DND-41 (cell line): ENCODE results near the gene FHIT.

ENCODE experiments used
- ATAC-seq: fragments of 200-7000 bp; cut with Tn5 transposase; 3 replicates; pipeline ENCODE4 v1.9.1; 2021; ENCODE audit warnings: low read depth; ENCODE audit not compliant: insufficient read depth
- DNase-seq: peaks from one replicate; pipeline ENCODE4 v3.0.0-alpha.2; 2020
- H2AFZ ChIP-seq: 2 replicates; pipeline ENCODE4 v1.6.0; 2012; ENCODE audit warnings: low read depth, low read length
- H3K27ac ChIP-seq: 2 replicates; pipeline ENCODE4 v1.5.1; 2012; ENCODE audit warnings: low read length, inconsistent platforms
- H3K27me3 ChIP-seq: fragments of 200-600 bp; sonication (generic); 2 replicates; pipeline ENCODE4 v1.6.0; 2012; ENCODE audit warnings: low read length, mild to moderate bottlenecking, inconsistent platforms; ENCODE audit not compliant: insufficient read depth, poor library complexity
- H3K36me3 ChIP-seq: 2 replicates; pipeline ENCODE4 v1.5.1; 2012; ENCODE audit warnings: low read length, inconsistent platforms; ENCODE audit not compliant: insufficient read depth
- H3K4me1 ChIP-seq: 2 replicates; pipeline ENCODE4 v1.5.1; 2012; ENCODE audit warnings: mild to moderate bottlenecking, low read length; ENCODE audit not compliant: insufficient read depth
- H3K4me2 ChIP-seq: 2 replicates; pipeline ENCODE4 v1.6.0; 2012; ENCODE audit warnings: mild to moderate bottlenecking, moderate library complexity, low read length, inconsistent platforms; ENCODE audit not compliant: insufficient read depth
- H3K4me3 ChIP-seq, 2 experiments: fragments of 200-600 bp in 1 of 2; shearing (Covaris generic) in 1 of 2; 2 replicates each; pipeline ENCODE4 v1.5.1; 2012 to 2016; ENCODE audit warnings: inconsistent platforms in 2 of 2, low read length in 2 of 2, mild to moderate bottlenecking in 2 of 2, low read depth in 1 of 2, moderate library complexity in 1 of 2
- H3K79me2 ChIP-seq: 2 replicates; pipeline ENCODE4 v1.6.0; 2012; ENCODE audit warnings: low read length, inconsistent platforms; ENCODE audit not compliant: insufficient read depth
- H3K9ac ChIP-seq: 2 replicates; pipeline ENCODE4 v1.6.0; 2012; ENCODE audit warnings: low read depth, mild to moderate bottlenecking, inconsistent platforms, low read length, moderate library complexity
- H3K9me3 ChIP-seq: 2 replicates; pipeline ENCODE4 v1.5.1; 2012; ENCODE audit warnings: low read length, moderate library complexity, mild to moderate bottlenecking, inconsistent platforms; ENCODE audit not compliant: insufficient read depth, severe bottlenecking
- H4K20me1 ChIP-seq: 2 replicates; pipeline ENCODE4 v1.6.0; 2012; ENCODE audit warnings: low read length; ENCODE audit not compliant: insufficient read depth
- CTCF ChIP-seq: IDR thresholded peaks from 2 replicates; pipeline ENCODE4 v1.5.1; 2012; ENCODE audit warnings: borderline replicate concordance, low read length, moderate library complexity, mild to moderate bottlenecking; ENCODE audit not compliant: poor library complexity, severe bottlenecking; ENCODE audit errors: extremely low read depth
- EZH2 ChIP-seq: IDR thresholded peaks from 3 replicates; pipeline ENCODE4 v1.6.1; 2012; ENCODE audit warnings: borderline replicate concordance, low read depth, mild to moderate bottlenecking, moderate library complexity, low read length, inconsistent platforms; ENCODE audit not compliant: severe bottlenecking

FHIT gene

DNA sequence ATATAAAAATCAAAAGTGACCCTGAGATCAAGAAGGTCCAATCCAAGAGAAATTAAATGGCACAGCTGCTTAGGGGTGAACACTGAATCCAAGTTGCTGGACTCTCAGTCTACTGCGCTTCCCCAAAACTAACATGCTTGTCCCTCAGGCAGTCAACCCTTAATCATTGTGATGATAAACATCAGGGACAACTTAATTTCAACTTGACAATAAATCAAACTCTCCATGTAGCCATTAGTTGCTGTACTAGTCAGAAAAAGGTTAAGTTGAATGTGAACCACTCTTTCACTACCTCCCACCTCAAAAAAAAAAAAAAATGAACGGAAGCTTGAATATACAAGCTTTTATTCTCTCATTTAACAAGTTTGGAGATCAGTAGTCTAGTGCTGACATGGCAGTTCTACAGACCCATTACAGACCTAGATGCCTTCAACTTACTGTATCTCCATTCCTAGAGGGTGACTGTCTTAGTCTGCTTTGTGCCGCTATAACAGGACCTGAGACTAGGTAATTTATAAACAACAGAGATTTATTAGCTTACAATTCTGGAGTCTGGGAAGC lies 185.7 kb downstream of the FHIT start:
- Histone ChIP-seq H3K4me1 (no peaks in the 10 kb centered on the region), H3K4me3 (no peak overlapping the region), H2AFZ (no peak overlapping the region), H3K4me2 (no peak overlapping the region), H3K27ac (no peak overlapping the region), H3K79me2 (no peaks in the 10 kb centered on the region), H3K27me3 (no peaks in the 10 kb centered on the region), H3K36me3 (no peaks in the 10 kb centered on the region), H3K9ac (no peak overlapping the region), H4K20me1 (no peaks in the 10 kb centered on the region), H3K9me3 (no peaks in the 10 kb centered on the region)
- DNase-seq (no peak), ATAC-seq (no peak)
- TF ChIP-seq CTCF (no peak), EZH2 (no peak)

DNA sequence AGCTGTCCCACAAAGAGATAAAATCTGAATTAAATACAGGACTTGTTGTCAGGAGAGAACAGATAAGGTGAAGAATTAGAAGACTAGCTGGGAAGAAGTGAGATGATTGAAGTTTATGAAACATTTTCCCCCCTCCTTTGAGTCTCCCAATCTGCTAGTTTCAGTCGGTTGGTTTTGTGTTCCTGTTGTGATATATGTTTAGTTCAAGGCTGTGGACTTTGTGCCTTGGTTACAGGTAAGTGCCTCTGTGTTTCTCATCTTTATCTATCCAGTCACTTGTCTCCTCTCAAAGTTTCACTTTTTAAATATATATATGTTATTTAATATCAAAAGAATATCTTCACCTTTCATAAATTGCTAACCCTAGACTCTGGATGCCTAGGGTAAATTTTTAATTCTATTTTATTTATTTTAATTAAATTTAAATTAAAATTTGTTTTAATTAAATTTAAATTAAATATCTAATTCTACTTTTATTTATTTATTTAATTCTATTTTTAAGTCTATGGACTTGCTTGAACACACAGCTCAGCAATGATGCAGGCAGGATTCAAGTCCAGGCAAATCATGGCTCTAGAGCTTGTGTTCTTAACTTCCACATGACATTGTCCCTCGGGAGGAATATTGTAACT lies 190.0 kb downstream of the FHIT start:
- Histone ChIP-seq H3K79me2 (no peaks in the 10 kb centered on the region), H3K4me1 (no peaks in the 10 kb centered on the region), H3K4me3 (no peak overlapping the region), H3K9ac (no peak overlapping the region), H3K27ac (no peak overlapping the region), H2AFZ (no peak overlapping the region), H3K4me2 (no peak overlapping the region), H3K36me3 (no peaks in the 10 kb centered on the region), H4K20me1 (no peaks in the 10 kb centered on the region), H3K27me3 (no peaks in the 10 kb centered on the region), H3K9me3 (no peaks in the 10 kb centered on the region)
- DNase-seq, result no peak
- TF ChIP-seq CTCF (no peak), EZH2 (no peak)
- no peak for ATAC-seq

- H2AFZ ChIP-seq, result no peak overlapping the region
- no peaks in the 10 kb centered on the region for H3K79me2 ChIP-seq
- H3K27me3 ChIP-seq, result no peaks in the 10 kb centered on the region
- no peaks in the 10 kb centered on the region for H4K20me1 ChIP-seq
- no peak overlapping the region for H3K9ac ChIP-seq
- ATAC-seq (no peak), DNase-seq (no peak)
- no peak overlapping the region for H3K4me3 ChIP-seq
- H3K36me3 ChIP-seq, result no peaks in the 10 kb centered on the region
- H3K4me2 ChIP-seq, result no peak overlapping the region
- no peaks in the 10 kb centered on the region for H3K9me3 ChIP-seq
- TF ChIP-seq CTCF (no peak), EZH2 (no peak)
- no peaks in the 10 kb centered on the region for H3K4me1 ChIP-seq
- H3K27ac ChIP-seq, result no peak overlapping the region
These were observed 190.8 kb downstream of the FHIT start for GRCh38 chr3:61060411-61060861.

GRCh38 chr3:61058836-61059235 lies 192.4 kb downstream of the FHIT start:
- DNase-seq (no peak), ATAC-seq (no peak)
- no peak for TF ChIP-seq CTCF
- no peak for TF ChIP-seq EZH2
- H2AFZ ChIP-seq, result no peak overlapping the region
- H3K36me3 ChIP-seq, result no peaks in the 10 kb centered on the region
- no peaks in the 10 kb centered on the region for H3K9me3 ChIP-seq
- H3K27me3 ChIP-seq, result no peaks in the 10 kb centered on the region
- no peaks in the 10 kb centered on the region for H3K79me2 ChIP-seq
- H3K4me2 ChIP-seq, result no peak overlapping the region
- no peaks in the 10 kb centered on the region for H3K4me1 ChIP-seq
- no peaks in the 10 kb centered on the region for H4K20me1 ChIP-seq
- no peak overlapping the region for H3K4me3 ChIP-seq
- H3K27ac ChIP-seq, result no peak overlapping the region
- no peak overlapping the region for H3K9ac ChIP-seq
